Sigmoid colon (tissue), 7 donors: ENCODE results near the gene MACROD2. TPM values are rescaled to one million over a fixed set of nuclear protein-coding genes. Genes with fewer than 3 reads are reported as not detected.

ENCODE experiments used
- DNase-seq: peaks from one replicate; pipeline ENCODE4 v3.0.0-alpha.2; 2019
- H3K27ac ChIP-seq, 4 donors: fragments of 200-600 bp; sonication (generic); one replicate each; pipeline ENCODE4 v1.5.1; 2016 to 2019; ENCODE audit warnings: mild to moderate bottlenecking in 1 of 4
- H3K27me3 ChIP-seq, 3 donors: fragments of 200-600 bp; sonication (generic); one replicate each; pipeline ENCODE4 v1.5.1; 2019; ENCODE audit warnings: mild to moderate bottlenecking in 1 of 3
- H3K36me3 ChIP-seq, 4 donors: fragments of 200-600 bp; sonication (generic); one replicate each; pipeline ENCODE4 v1.5.1; 2016 to 2019
- H3K4me1 ChIP-seq, 4 donors: fragments of 200-600 bp; sonication (generic); one replicate each; pipeline ENCODE4 v1.5.1; 2017 to 2019
- H3K4me3 ChIP-seq, 4 donors: fragments of 200-600 bp; sonication (generic); one replicate each; pipeline ENCODE4 v1.5.1; 2017 to 2019; ENCODE audit warnings: mild to moderate bottlenecking in 2 of 4, moderate library complexity in 1 of 4
- H3K9me3 ChIP-seq, 4 donors: fragments of 200-600 bp in 3 of 4; sonication (generic) in 3 of 4; one replicate each; pipeline versions ENCODE4 v1.5.1 to v1.6.1; 2013 to 2019
- EP300 ChIP-seq, 4 donors: sonication (generic); formaldehyde crosslinking; IDR thresholded peaks; one replicate each; pipeline ENCODE4 v1.6.1; 2017; ENCODE audit warnings: antibody characterized with exemption in 4 of 4
- POLR2A ChIP-seq, 2 donors: fragments of 450-650 bp; IDR thresholded peaks; one replicate each; pipeline ENCODE4 v1.6.1; 2016; ENCODE audit warnings: antibody characterized with exemption in 2 of 2, mild to moderate bottlenecking in 2 of 2, moderate library complexity in 2 of 2
- POLR2AphosphoS5 ChIP-seq, 4 donors: sonication (generic); formaldehyde crosslinking; IDR thresholded peaks; one replicate each; pipeline ENCODE4 v1.6.1; 2017; ENCODE audit warnings: antibody characterized with exemption in 4 of 4
- WGBS, 2 donors: extraction: QIAGEN DNeasy Blood & Tissue Kit; methylation state at CpG; one replicate each; pipeline ENCODE4 v1.1.7; 2013; 5-methylcytosine and 5-hydroxymethylcytosine counted together
- intact Hi-C: fragments of 100-400 bp; cut with DNase I; formaldehyde crosslinking; loops from one replicate; pipeline ENCODE4 v1.15.1; 2023
- polyA plus RNA-seq, 3 donors: library from polyadenylated mRNA; stranded (reverse); fragments of 200-250 nt; gene quantifications; one replicate each; pipeline ENCODE4 v1.2.3, GENCODE V29; 2013
- total RNA-seq, 4 donors: library from RNA; depleted of rRNA; stranded (reverse); fragments of >200 nt; gene quantifications; one replicate each; pipeline ENCODE4 v1.1.0, GENCODE V29; 2016
- TF ChIP-seq, protein P1 (sequence below), 4 experiments: fragments of 450-650 bp in 3 of 4; fragments of 200-600 bp in 1 of 4; IDR thresholded peaks; one replicate each; pipeline ENCODE4 v1.5.1; 2016 to 2019; ENCODE audit warnings: antibody characterized with exemption in 4 of 4, mild to moderate bottlenecking in 3 of 4, moderate library complexity in 2 of 4
- donor health status: healthy with polysubstance abuse.
- donor health status: Bipolar disorder and iron deficiency.
- donor health status: healthy.

MACROD2 gene
- total and polyA plus RNA-seq, 7 donors, result 1.2 to 22.4 (median 5.8) TPM

DNA sequence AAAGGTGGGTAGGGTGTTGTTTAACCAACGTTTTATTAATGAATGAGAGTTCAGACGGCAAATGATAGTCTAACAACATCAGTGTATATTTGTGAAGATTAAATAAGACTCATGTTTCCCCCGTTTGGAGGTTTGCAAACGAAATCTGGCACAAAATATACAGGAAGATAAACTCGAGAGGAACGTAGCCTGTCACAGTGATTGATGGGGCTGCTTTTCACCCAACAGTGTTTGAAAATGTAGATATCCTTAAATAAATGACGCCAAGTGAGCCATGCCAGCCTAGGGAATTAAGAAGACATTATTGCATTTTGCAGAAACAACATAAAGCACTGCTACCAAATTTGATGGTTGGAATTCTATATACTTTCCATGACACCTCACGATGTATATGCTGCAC lies 1038.6 kb downstream of the MACROD2 start:
- no peak overlapping the region for H3K27ac ChIP-seq
- H3K36me3 ChIP-seq, result no peaks in the 10 kb centered on the region
- H3K27me3 ChIP-seq, result no peaks in the 10 kb centered on the region
- no peaks in the 10 kb centered on the region for H3K9me3 ChIP-seq
- no peak for DNase-seq
- 51 to 65% methylated on average over 8 of the region's 8 CpGs for WGBS, 2 donors
- intact Hi-C loops, result no loop called here
- TF ChIP-seq POLR2AphosphoS5 (IDR thresholded peaks at IDR 0.05), result no peak
- TF ChIP-seq EP300 (IDR thresholded peaks at IDR 0.05), result no peak
- TF ChIP-seq POLR2A (IDR thresholded peaks at IDR 0.05), result no peak
- TF ChIP-seq, protein P1, sequence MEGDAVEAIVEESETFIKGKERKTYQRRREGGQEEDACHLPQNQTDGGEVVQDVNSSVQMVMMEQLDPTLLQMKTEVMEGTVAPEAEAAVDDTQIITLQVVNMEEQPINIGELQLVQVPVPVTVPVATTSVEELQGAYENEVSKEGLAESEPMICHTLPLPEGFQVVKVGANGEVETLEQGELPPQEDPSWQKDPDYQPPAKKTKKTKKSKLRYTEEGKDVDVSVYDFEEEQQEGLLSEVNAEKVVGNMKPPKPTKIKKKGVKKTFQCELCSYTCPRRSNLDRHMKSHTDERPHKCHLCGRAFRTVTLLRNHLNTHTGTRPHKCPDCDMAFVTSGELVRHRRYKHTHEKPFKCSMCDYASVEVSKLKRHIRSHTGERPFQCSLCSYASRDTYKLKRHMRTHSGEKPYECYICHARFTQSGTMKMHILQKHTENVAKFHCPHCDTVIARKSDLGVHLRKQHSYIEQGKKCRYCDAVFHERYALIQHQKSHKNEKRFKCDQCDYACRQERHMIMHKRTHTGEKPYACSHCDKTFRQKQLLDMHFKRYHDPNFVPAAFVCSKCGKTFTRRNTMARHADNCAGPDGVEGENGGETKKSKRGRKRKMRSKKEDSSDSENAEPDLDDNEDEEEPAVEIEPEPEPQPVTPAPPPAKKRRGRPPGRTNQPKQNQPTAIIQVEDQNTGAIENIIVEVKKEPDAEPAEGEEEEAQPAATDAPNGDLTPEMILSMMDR (IDR thresholded peaks at IDR 0.05), result no peak
- no peaks in the 10 kb centered on the region for H3K4me1 ChIP-seq
- no peak overlapping the region for H3K4me3 ChIP-seq

- no peak for TF ChIP-seq POLR2AphosphoS5 (IDR thresholded peaks at IDR 0.05)
- TF ChIP-seq, protein P1 (IDR thresholded peaks at IDR 0.05), result no peak
- no peak for TF ChIP-seq POLR2A (IDR thresholded peaks at IDR 0.05)
- no peak for TF ChIP-seq EP300 (IDR thresholded peaks at IDR 0.05)
- no peaks in the 10 kb centered on the region for H3K36me3 ChIP-seq
- WGBS, 2 donors, result 80 to 96% methylated on average over 3 of the region's 3 CpGs
- intact Hi-C loops, result no loop called here
- no peak for DNase-seq
- no peaks in the 10 kb centered on the region for H3K4me1 ChIP-seq
- no peak overlapping the region for H3K27ac ChIP-seq
- no peaks in the 10 kb centered on the region for H3K9me3 ChIP-seq
- no peaks in the 10 kb centered on the region for H3K27me3 ChIP-seq
- no peak overlapping the region for H3K4me3 ChIP-seq
Observed at GRCh38 chr20:15036948-15037347, 1041.6 kb downstream of the MACROD2 start.

GRCh38 chr20:15039088-15039752 lies 1043.9 kb downstream of the MACROD2 start:
- intact Hi-C loops, result no loop called here
- DNase-seq, result no peak
- Histone ChIP-seq H3K9me3 (no peaks in the 10 kb centered on the region), H3K27me3 (no peaks in the 10 kb centered on the region), H3K4me1 (no peaks in the 10 kb centered on the region), H3K36me3 (no peaks in the 10 kb centered on the region), H3K4me3 (no peak overlapping the region), H3K27ac (no peak overlapping the region)
- 70 to 73% methylated on average over 2 of the region's 2 CpGs for WGBS, 2 donors
- TF ChIP-seq EP300 (IDR thresholded peaks at IDR 0.05), result no peak
- TF ChIP-seq POLR2AphosphoS5 (IDR thresholded peaks at IDR 0.05), result no peak
- TF ChIP-seq, protein P1 (IDR thresholded peaks at IDR 0.05), result no peak
- no peak for TF ChIP-seq POLR2A (IDR thresholded peaks at IDR 0.05)

DNA sequence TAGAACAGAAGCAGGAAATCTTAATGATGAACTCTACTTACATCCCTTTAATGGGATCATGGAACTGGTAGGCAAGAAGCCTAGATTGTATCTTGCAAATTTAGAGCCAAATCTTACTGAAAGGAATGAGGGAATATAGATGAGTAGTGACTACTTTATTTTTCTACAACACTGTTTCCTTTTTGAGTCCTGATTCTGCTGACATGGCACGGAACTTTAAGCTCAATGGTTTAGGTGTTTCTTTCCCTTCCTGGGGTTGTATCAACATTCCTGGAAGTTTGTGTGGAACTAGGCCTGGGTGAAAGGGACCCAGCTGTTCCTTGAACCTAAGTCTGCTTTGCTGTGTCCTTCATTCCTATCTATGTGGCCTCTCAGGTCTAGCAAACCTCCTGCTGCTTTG lies 1047.4 kb downstream of the MACROD2 start:
- Histone ChIP-seq H3K4me3 (no peak overlapping the region), H3K9me3 (no peaks in the 10 kb centered on the region), H3K4me1 (no peaks in the 10 kb centered on the region), H3K27ac (no peak overlapping the region), H3K27me3 (no peaks in the 10 kb centered on the region), H3K36me3 (no peaks in the 10 kb centered on the region)
- intact Hi-C loops, result no loop called here
- DNase-seq, result no peak
- 92 to 100% methylated on average over 1 of the region's 1 CpG for WGBS, 2 donors
- no peak for TF ChIP-seq POLR2AphosphoS5 (IDR thresholded peaks at IDR 0.05)
- TF ChIP-seq EP300 (IDR thresholded peaks at IDR 0.05), result no peak
- TF ChIP-seq, protein P1 (IDR thresholded peaks at IDR 0.05), result no peak
- no peak for TF ChIP-seq POLR2A (IDR thresholded peaks at IDR 0.05)

- peak; percentile 78 for DNase-seq
- no peaks in the 10 kb centered on the region for H3K27me3 ChIP-seq
- H3K4me3 ChIP-seq, result no peak overlapping the region
- no peaks in the 10 kb centered on the region for H3K36me3 ChIP-seq
- 84 to 88% methylated on average over 4 of the region's 4 CpGs for WGBS, 2 donors
- no peaks in the 10 kb centered on the region for H3K4me1 ChIP-seq
- TF ChIP-seq POLR2AphosphoS5 (IDR thresholded peaks at IDR 0.05) (peak in 1 of 4 donors; percentile 17), EP300 (IDR thresholded peaks at IDR 0.05) (no peak)
- intact Hi-C loops, result no loop called here
- H3K27ac ChIP-seq, result no peak overlapping the region
- no peaks in the 10 kb centered on the region for H3K9me3 ChIP-seq
Observed at GRCh38 chr20:15045246-15045645, 1049.9 kb downstream of the MACROD2 start.
